H9 (cell line): ENCODE data around the gene RBFOX1. TPM values are rescaled to one million over a fixed set of nuclear protein-coding genes. Genes with fewer than 3 reads are reported as not detected.

Experiments
- DNase-seq: peaks from one replicate; pipeline ENCODE4 v3.0.0-alpha.2; 2017
- H2AFZ ChIP-seq: one replicate; pipeline ENCODE4 v1.6.1; 2013; ENCODE audit warnings: mild to moderate bottlenecking, low read length, control low read depth, moderate library complexity
- H2AK5ac ChIP-seq: 2 replicates; pipeline ENCODE4 v1.6.1; 2013; ENCODE audit warnings: low read length, control low read depth, mixed read lengths; ENCODE audit not compliant: insufficient read length
- H2BK120ac ChIP-seq: one replicate; pipeline ENCODE4 v1.6.1; 2013; ENCODE audit warnings: low read depth, mild to moderate bottlenecking, low read length, control low read depth, inconsistent platforms; ENCODE audit not compliant: poor library complexity, severe bottlenecking
- H2BK12ac ChIP-seq: 2 replicates; pipeline ENCODE4 v1.6.1; 2013; ENCODE audit warnings: low read length, control low read depth, mixed read lengths, low read depth; ENCODE audit not compliant: insufficient read length
- H2BK15ac ChIP-seq: 2 replicates; pipeline ENCODE4 v1.6.1; 2013; ENCODE audit warnings: low read depth, low read length, control low read depth
- H2BK20ac ChIP-seq: one replicate; pipeline ENCODE4 v1.6.1; 2013; ENCODE audit warnings: low read depth, mild to moderate bottlenecking, low read length, control low read depth, inconsistent platforms; ENCODE audit not compliant: poor library complexity, severe bottlenecking
- H2BK5ac ChIP-seq: 2 replicates; pipeline ENCODE4 v1.6.1; 2013; ENCODE audit warnings: low read length, control low read depth, mixed read lengths; ENCODE audit not compliant: insufficient read length
- H3K14ac ChIP-seq: 2 replicates; pipeline ENCODE4 v1.6.1; 2013; ENCODE audit warnings: low read length, control low read depth; ENCODE audit not compliant: insufficient read depth
- H3K18ac ChIP-seq: 2 replicates; pipeline ENCODE4 v1.6.1; 2013; ENCODE audit warnings: low read depth, mild to moderate bottlenecking, mixed read lengths, low read length, control low read depth; ENCODE audit not compliant: insufficient read length
- H3K23ac ChIP-seq: 2 replicates; pipeline ENCODE4 v1.6.1; 2013; ENCODE audit warnings: low read length, control low read depth, mixed read lengths, low read depth; ENCODE audit not compliant: insufficient read length
- H3K23me2 ChIP-seq: 2 replicates; pipeline ENCODE4 v1.6.1; 2013; ENCODE audit warnings: low read depth, mild to moderate bottlenecking, mixed read lengths, low read length, control low read depth; ENCODE audit not compliant: insufficient read length, poor library complexity, severe bottlenecking
- H3K27ac ChIP-seq: 2 replicates; pipeline ENCODE4 v1.5.1; 2013; ENCODE audit warnings: low read length, control low read depth, mixed read lengths, low read depth; ENCODE audit not compliant: insufficient read length
- H3K27me3 ChIP-seq: 2 replicates; pipeline ENCODE4 v1.6.1; 2013; ENCODE audit warnings: low read length, control low read depth, inconsistent platforms; ENCODE audit not compliant: insufficient read depth
- H3K4ac ChIP-seq: 2 replicates; pipeline ENCODE4 v1.6.1; 2013; ENCODE audit warnings: low read depth, mild to moderate bottlenecking, control low read depth, inconsistent platforms, low read length, moderate library complexity
- H3K4me1 ChIP-seq: 2 replicates; pipeline ENCODE4 v1.6.1; 2013; ENCODE audit warnings: low read length, control low read depth, inconsistent platforms; ENCODE audit not compliant: insufficient read depth
- H3K4me2 ChIP-seq: 2 replicates; pipeline ENCODE4 v1.6.1; 2013; ENCODE audit warnings: low read length, control low read depth, mixed read lengths; ENCODE audit not compliant: insufficient read length, insufficient read depth
- H3K56ac ChIP-seq: 2 replicates; pipeline ENCODE4 v1.6.1; 2013; ENCODE audit warnings: low read depth, mild to moderate bottlenecking, mixed read lengths, low read length, control low read depth; ENCODE audit not compliant: insufficient read length
- H3K79me1 ChIP-seq: 2 replicates; pipeline ENCODE4 v1.6.1; 2013; ENCODE audit warnings: low read depth, mild to moderate bottlenecking, moderate library complexity, low read length, control low read depth, inconsistent platforms; ENCODE audit not compliant: insufficient read depth, poor library complexity, severe bottlenecking
- H3K79me2 ChIP-seq: 2 replicates; pipeline ENCODE4 v1.6.1; 2013; ENCODE audit warnings: low read length, control low read depth, inconsistent platforms; ENCODE audit not compliant: insufficient read depth
- H3K9ac ChIP-seq: 2 replicates; pipeline ENCODE4 v1.6.1; 2013; ENCODE audit warnings: low read length, control low read depth, mixed read lengths; ENCODE audit not compliant: insufficient read length; ENCODE audit errors: extremely low read depth
- H3K9me3 ChIP-seq: one replicate; pipeline ENCODE4 v1.6.1; 2013; ENCODE audit warnings: low read depth, low read length, inconsistent platforms; ENCODE audit not compliant: control insufficient read depth
- H3T11ph ChIP-seq: one replicate; pipeline ENCODE4 v1.6.1; 2013; ENCODE audit warnings: mild to moderate bottlenecking, low read length, control low read depth, inconsistent platforms
- H4K20me1 ChIP-seq: one replicate; pipeline ENCODE4 v1.6.1; 2013; ENCODE audit not compliant: control insufficient read depth, insufficient read length, insufficient read depth
- H4K5ac ChIP-seq: 2 replicates; pipeline ENCODE4 v1.6.1; 2013; ENCODE audit warnings: low read depth, mild to moderate bottlenecking, mixed read lengths, low read length, control low read depth; ENCODE audit not compliant: insufficient read length
- H4K8ac ChIP-seq: replicated peaks from 2 replicates; pipeline ENCODE4 v1.6.1; 2013; ENCODE audit warnings: low read length, control low read depth, mixed read lengths, low read depth; ENCODE audit not compliant: insufficient read length
- H4K91ac ChIP-seq: 2 replicates; pipeline ENCODE4 v1.6.1; 2013; ENCODE audit warnings: low read depth, mild to moderate bottlenecking, moderate library complexity, mixed read lengths, low read length, control low read depth; ENCODE audit not compliant: insufficient read length
- H3K27ac Mint-ChIP-seq, 3 experiments: 2 replicates in 2 of 3; 3 replicates in 1 of 3; pipeline ENCODE4 v1.8.0; 2020 to 2021; ENCODE audit warnings: mixed read lengths in 3 of 3, mild to moderate bottlenecking in 1 of 3, moderate library complexity in 1 of 3
- H3K27me3 Mint-ChIP-seq: 2 replicates; pipeline ENCODE4 v1.8.0; 2021; ENCODE audit warnings: low read depth, mild to moderate bottlenecking, moderate library complexity, mixed read lengths
- H3K36me3 Mint-ChIP-seq, 3 experiments: 2 replicates in 2 of 3; 3 replicates in 1 of 3; pipeline ENCODE4 v1.8.0; 2020 to 2021; ENCODE audit warnings: low read depth in 3 of 3, mixed read lengths in 3 of 3; ENCODE audit not compliant: insufficient read depth in 1 of 3
- H3K4me1 Mint-ChIP-seq, 2 experiments: 2 replicates each; pipeline ENCODE4 v1.8.0; 2020; ENCODE audit warnings: mixed read lengths in 2 of 2
- H3K4me3 Mint-ChIP-seq, 2 experiments: 2 replicates in 1 of 2; 3 replicates in 1 of 2; pipeline ENCODE4 v1.8.0; 2020 to 2021; ENCODE audit warnings: mild to moderate bottlenecking in 2 of 2, mixed read lengths in 2 of 2, moderate library complexity in 1 of 2
- H3K9me3 Mint-ChIP-seq, 2 experiments: 2 replicates in 1 of 2; 3 replicates in 1 of 2; pipeline ENCODE4 v1.8.0; 2020; ENCODE audit warnings: mild to moderate bottlenecking in 2 of 2, mixed read lengths in 2 of 2, moderate library complexity in 1 of 2
- WGBS: extraction: QIAGEN DNeasy Blood & Tissue Kit; methylation state at CpG from one replicate; pipeline ENCODE4 v1.1.7; 2013; ENCODE audit warnings: missing lambda C conversion rate, low lambda C conversion rate, mixed read lengths; ENCODE audit not compliant: insufficient read length; ENCODE audit errors: extremely low coverage; 5-methylcytosine and 5-hydroxymethylcytosine counted together
- total RNA-seq: library from RNA; stranded (reverse); gene quantifications from 2 replicates; pipeline ENCODE4 v1.2.1, GENCODE V29; 2021
- TF ChIP-seq, protein P1 (sequence below): fragments of 200-600 bp; sonication (generic); conservative IDR thresholded peaks from 3 replicates; pipeline ENCODE4 v1.8.0; 2021; ENCODE audit warnings: antibody characterized with exemption, mild to moderate bottlenecking

RBFOX1 gene
- total RNA-seq, 1 experiment from 2014 or later = 2.0 TPM

DNA sequence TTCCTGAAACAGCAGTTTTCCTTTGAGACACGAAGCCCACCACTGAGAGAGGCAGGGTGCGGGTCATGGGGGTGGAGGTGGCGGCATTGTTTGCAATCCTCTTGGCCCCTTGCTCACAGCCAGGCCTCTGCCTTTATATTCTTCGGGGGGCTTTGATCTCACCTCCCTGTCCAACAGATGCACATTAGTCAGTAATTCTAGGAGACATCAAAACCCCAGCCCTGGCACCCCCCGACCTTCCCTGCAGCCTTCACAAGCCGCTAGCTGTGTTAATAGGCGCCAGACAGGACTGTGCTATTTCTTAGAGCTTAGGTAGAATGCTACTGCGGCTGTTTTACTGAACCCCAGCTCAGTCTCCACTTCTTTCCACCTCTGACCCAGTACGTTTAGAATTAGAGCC, 212.6 kb downstream of the RBFOX1 start:
- Mint-ChIP-seq H3K27ac (no peak overlapping the region), H3K4me1 (peaks cover 0 to 12% of the 10 kb centered on the region in 2 experiments; a peak in 2 of 4 replicates), H3K4me3 (no peak overlapping the region), H3K27me3 (no peaks in the 10 kb centered on the region), H3K9me3 (no peaks in the 10 kb centered on the region), H3K36me3 (no peaks in the 10 kb centered on the region; a peak in 1 of 7 replicates)
- H4K91ac ChIP-seq = no peak overlapping the region
- no peak overlapping the region for H2AFZ ChIP-seq
- H3K18ac ChIP-seq = no peak overlapping the region
- H4K8ac ChIP-seq = no peak overlapping the region
- no peaks in the 10 kb centered on the region for H3K9me3 ChIP-seq
- no peak overlapping the region for H3K4ac ChIP-seq
- H2BK120ac ChIP-seq = no peak overlapping the region
- H3K23ac ChIP-seq = no peak overlapping the region
- no peak overlapping the region for H2BK12ac ChIP-seq
- no peaks in the 10 kb centered on the region for H3K4me1 ChIP-seq
- no peak for DNase-seq
- H3K23me2 ChIP-seq = no peaks in the 10 kb centered on the region
- TF ChIP-seq, protein P1, sequence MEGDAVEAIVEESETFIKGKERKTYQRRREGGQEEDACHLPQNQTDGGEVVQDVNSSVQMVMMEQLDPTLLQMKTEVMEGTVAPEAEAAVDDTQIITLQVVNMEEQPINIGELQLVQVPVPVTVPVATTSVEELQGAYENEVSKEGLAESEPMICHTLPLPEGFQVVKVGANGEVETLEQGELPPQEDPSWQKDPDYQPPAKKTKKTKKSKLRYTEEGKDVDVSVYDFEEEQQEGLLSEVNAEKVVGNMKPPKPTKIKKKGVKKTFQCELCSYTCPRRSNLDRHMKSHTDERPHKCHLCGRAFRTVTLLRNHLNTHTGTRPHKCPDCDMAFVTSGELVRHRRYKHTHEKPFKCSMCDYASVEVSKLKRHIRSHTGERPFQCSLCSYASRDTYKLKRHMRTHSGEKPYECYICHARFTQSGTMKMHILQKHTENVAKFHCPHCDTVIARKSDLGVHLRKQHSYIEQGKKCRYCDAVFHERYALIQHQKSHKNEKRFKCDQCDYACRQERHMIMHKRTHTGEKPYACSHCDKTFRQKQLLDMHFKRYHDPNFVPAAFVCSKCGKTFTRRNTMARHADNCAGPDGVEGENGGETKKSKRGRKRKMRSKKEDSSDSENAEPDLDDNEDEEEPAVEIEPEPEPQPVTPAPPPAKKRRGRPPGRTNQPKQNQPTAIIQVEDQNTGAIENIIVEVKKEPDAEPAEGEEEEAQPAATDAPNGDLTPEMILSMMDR = no peak
- no peaks in the 10 kb centered on the region for H3K79me1 ChIP-seq
- no peak overlapping the region for H3T11ph ChIP-seq
- no peak overlapping the region for H3K27ac ChIP-seq
- no peak overlapping the region for H3K14ac ChIP-seq
- whole genome bisulfite sequencing = no CpG with 5 or more reads among the region's 9 CpGs
- H3K79me2 ChIP-seq = no peaks in the 10 kb centered on the region
- no peak overlapping the region for H4K5ac ChIP-seq
- no peak overlapping the region for H2BK20ac ChIP-seq
- no peaks in the 10 kb centered on the region for H3K27me3 ChIP-seq
- H3K9ac ChIP-seq = no peak overlapping the region
- no peak overlapping the region for H2BK15ac ChIP-seq
- no peak overlapping the region for H3K56ac ChIP-seq
- no peak overlapping the region for H2BK5ac ChIP-seq
- H2AK5ac ChIP-seq = no peak overlapping the region
- no peak overlapping the region for H3K4me2 ChIP-seq
- H4K20me1 ChIP-seq = no peaks in the 10 kb centered on the region
